Hematopoietic multipotent progenitor cell treated with erythropoietin and hydrocortisone succinate and interleukin-3 and kit ligand, for 17 days (in vitro differentiated cells): ENCODE measurements around the gene PLPP1.
A peak's percentile ranks its signal among the peaks of the same experiment; 100 is the strongest.

Experiments
- DNase-seq: peaks from one replicate; pipeline ENCODE4 v3.0.0-alpha.2; 2015; ENCODE audit warnings: low spot score

PLPP1 gene

GRCh38 chr5:55446640-55447351 is 88.0 kb downstream of the PLPP1 start:
- no peak for DNase-seq

- no peak for DNase-seq
These were observed 89.0 kb downstream of the PLPP1 start for GRCh38 chr5:55445791-55446190.

- no peak for DNase-seq
These were observed 92.8 kb downstream of the PLPP1 start for GRCh38 chr5:55441954-55442353.

GRCh38 chr5:55441107-55441771 is 93.5 kb downstream of the PLPP1 start:
- DNase-seq: no peak

GRCh38 chr5:55440188-55440646 is 94.5 kb downstream of the PLPP1 start:
- no peak for DNase-seq

GRCh38 chr5:55438998-55439397 is 95.8 kb downstream of the PLPP1 start:
- no peak for DNase-seq

GRCh38 chr5:55437859-55438206 is 96.9 kb downstream of the PLPP1 start:
- DNase-seq: peak; percentile 12

GRCh38 chr5:55437452-55437851 is 97.3 kb downstream of the PLPP1 start:
- DNase-seq: no peak

GRCh38 chr5:55432549-55432948 is 102.2 kb downstream of the PLPP1 start:
- no peak for DNase-seq

GRCh38 chr5:55429613-55430253 is 105.0 kb downstream of the PLPP1 start:
- DNase-seq: no peak

- DNase-seq: no peak
These were observed 105.5 kb downstream of the PLPP1 start for GRCh38 chr5:55429221-55429612.

GRCh38 chr5:55427157-55427556 is 107.6 kb downstream of the PLPP1 start:
- peak; percentile 51 for DNase-seq

GRCh38 chr5:55426455-55426854 is 108.3 kb downstream of the PLPP1 start:
- DNase-seq: no peak

- DNase-seq: no peak
These were observed 113.7 kb downstream of the PLPP1 start for GRCh38 chr5:55421074-55421529.

GRCh38 chr5:55418994-55419968 is 115.5 kb downstream of the PLPP1 start:
- DNase-seq: no peak

GRCh38 chr5:55416306-55416705 is 118.5 kb downstream of the PLPP1 start:
- no peak for DNase-seq

GRCh38 chr5:55415071-55415470 is 119.7 kb downstream of the PLPP1 start:
- no peak for DNase-seq

- no peak for DNase-seq
These were observed 121.1 kb downstream of the PLPP1 start for GRCh38 chr5:55413644-55414043.

- no peak for DNase-seq
These were observed 122.9 kb downstream of the PLPP1 start for GRCh38 chr5:55411876-55412275.

- no peak for DNase-seq
These were observed 123.9 kb downstream of the PLPP1 start for GRCh38 chr5:55410845-55411244.

GRCh38 chr5:55409775-55410174 is 125.0 kb downstream of the PLPP1 start:
- DNase-seq: no peak

- no peak for DNase-seq
These were observed 126.8 kb downstream of the PLPP1 start for GRCh38 chr5:55407984-55408383.
